GM23338 (cell line): ENCODE measurements around the gene VWDE. TPM values are rescaled to one million over a fixed set of nuclear protein-coding genes. Genes with fewer than 3 reads are reported as not detected.

Experiments
- ATAC-seq: fragments of 200-7000 bp; cut with Tn5 transposase; 3 replicates; pipeline ENCODE4 v1.9.1; 2020
- DNase-seq: peaks from one replicate; pipeline ENCODE4 v3.0.0-alpha.2; 2015; ENCODE audit warnings: low spot score
- H2AFZ ChIP-seq: fragments of 200-600 bp; sonication (generic); 2 replicates; pipeline ENCODE4 v1.8.0; 2016; ENCODE audit warnings: antibody characterized with exemption, mild to moderate bottlenecking, moderate library complexity
- H3F3A ChIP-seq: fragments of 200-600 bp; sonication (generic); replicated peaks from 2 replicates; pipeline ENCODE4 v1.8.0; 2017; ENCODE audit warnings: antibody characterized with exemption, mixed run types, low read depth
- H3K27ac ChIP-seq: fragments of 200-600 bp; sonication (generic); 2 replicates; pipeline ENCODE4 v1.6.1; 2016; ENCODE audit warnings: low read depth
- H3K27me3 ChIP-seq: fragments of 200-600 bp; sonication (generic); 2 replicates; pipeline ENCODE4 v1.8.0; 2016; ENCODE audit warnings: mild to moderate bottlenecking, mixed run types, moderate library complexity; ENCODE audit not compliant: insufficient read depth
- H3K36me3 ChIP-seq: fragments of 200-600 bp; sonication (generic); 2 replicates; pipeline ENCODE4 v1.8.0; 2016; ENCODE audit warnings: mild to moderate bottlenecking; ENCODE audit not compliant: insufficient read depth
- H3K4me1 ChIP-seq: fragments of 200-600 bp; sonication (generic); 2 replicates; pipeline ENCODE4 v1.8.0; 2016; ENCODE audit warnings: mild to moderate bottlenecking, moderate library complexity; ENCODE audit not compliant: insufficient read depth
- H3K4me2 ChIP-seq: fragments of 200-600 bp; sonication (generic); 2 replicates; pipeline ENCODE4 v1.7.1; 2017; ENCODE audit warnings: mixed run types
- H3K4me3 ChIP-seq: fragments of 200-600 bp; sonication (generic); 2 replicates; pipeline ENCODE4 v1.6.1; 2016; ENCODE audit warnings: mixed run types
- H3K79me2 ChIP-seq: fragments of 200-600 bp; sonication (generic); replicated peaks from 2 replicates; pipeline ENCODE4 v1.8.0; 2017; ENCODE audit warnings: mild to moderate bottlenecking; ENCODE audit not compliant: insufficient read depth
- H3K9me2 ChIP-seq: fragments of 200-600 bp; sonication (generic); 2 replicates; pipeline ENCODE4 v1.8.0; 2017; ENCODE audit not compliant: insufficient read depth
- H4K20me1 ChIP-seq: fragments of 200-600 bp; sonication (generic); replicated peaks from 2 replicates; pipeline ENCODE4 v1.8.0; 2017; ENCODE audit warnings: mild to moderate bottlenecking; ENCODE audit not compliant: insufficient read depth
- H3K27ac Mint-ChIP-seq: 2 replicates; pipeline ENCODE4 v1.8.0; 2020; ENCODE audit warnings: inconsistent platforms, mild to moderate bottlenecking, moderate library complexity, mixed read lengths
- H3K27me3 Mint-ChIP-seq: 3 replicates; pipeline ENCODE4 v1.8.0; 2022; ENCODE audit warnings: low read depth, mild to moderate bottlenecking, moderate library complexity, mixed read lengths, inconsistent platforms; ENCODE audit not compliant: insufficient read depth, poor library complexity
- H3K36me3 Mint-ChIP-seq: 3 replicates; pipeline ENCODE4 v1.8.0; 2021; ENCODE audit warnings: low read depth, mild to moderate bottlenecking, inconsistent platforms, moderate library complexity, mixed read lengths
- H3K4me1 Mint-ChIP-seq: 3 replicates; pipeline ENCODE4 v1.8.0; 2020; ENCODE audit warnings: mild to moderate bottlenecking, inconsistent platforms, mixed read lengths
- H3K4me3 Mint-ChIP-seq: 3 replicates; pipeline ENCODE4 v1.8.0; 2021; ENCODE audit warnings: moderate library complexity, mild to moderate bottlenecking, inconsistent platforms, mixed read lengths
- H3K9me3 Mint-ChIP-seq: 3 replicates; pipeline ENCODE4 v1.8.0; 2020; ENCODE audit warnings: moderate library complexity, mild to moderate bottlenecking, inconsistent platforms, mixed read lengths
- CREB1 ChIP-seq: fragments of 250-450 bp; sonication (Bioruptor Pico); IDR thresholded peaks from 2 replicates; pipeline ENCODE4 v1.5.0; 2020; ENCODE audit warnings: low read depth, mild to moderate bottlenecking, moderate library complexity
- CTCF ChIP-seq, 2 experiments: fragments of 200-600 bp in 1 of 2; sonication (generic) in 1 of 2; conservative IDR thresholded peaks; 2 replicates each; pipeline versions ENCODE4 v1.5.1 to v1.6.1; 2016 to 2017; ENCODE audit warnings: antibody characterized with exemption in 2 of 2, low read depth in 2 of 2, mild to moderate bottlenecking in 2 of 2, moderate library complexity in 1 of 2
- ETS1 ChIP-seq: IDR thresholded peaks from 2 replicates; pipeline ENCODE4 v1.6.1; 2016; ENCODE audit warnings: antibody characterized with exemption
- EZH2 ChIP-seq: fragments of 200-600 bp; sonication (generic); IDR thresholded peaks from one replicate; pipeline ENCODE4 v1.8.0; 2017; ENCODE audit warnings: antibody characterized with exemption, mild to moderate bottlenecking, low read depth; ENCODE audit not compliant: unreplicated experiment
- EZH2phosphoT487 ChIP-seq: fragments of 200-600 bp; sonication (generic); IDR thresholded peaks from one replicate; pipeline ENCODE4 v1.8.1; 2018; ENCODE audit warnings: antibody characterized with exemption; ENCODE audit not compliant: unreplicated experiment
- JUNB ChIP-seq: IDR thresholded peaks from one replicate; pipeline ENCODE4 v1.6.1; 2016; ENCODE audit warnings: antibody characterized with exemption; ENCODE audit not compliant: unreplicated experiment
- NANOG ChIP-seq: IDR thresholded peaks from 2 replicates; pipeline ENCODE4 v1.6.1; 2016; ENCODE audit warnings: antibody characterized with exemption, borderline replicate concordance
- POLR2AphosphoS5 ChIP-seq: IDR thresholded peaks from 2 replicates; pipeline ENCODE4 v1.6.1; 2016; ENCODE audit warnings: antibody characterized with exemption, low read depth
- REST ChIP-seq: IDR thresholded peaks from one replicate; pipeline ENCODE4 v1.6.1; 2018; ENCODE audit warnings: antibody characterized with exemption; ENCODE audit not compliant: unreplicated experiment
- STAT1 ChIP-seq: IDR thresholded peaks from one replicate; pipeline ENCODE4 v1.6.1; 2016; ENCODE audit warnings: antibody characterized with exemption; ENCODE audit not compliant: unreplicated experiment
- ZNF114 ChIP-seq: fragments of 250-450 bp; sonication (Bioruptor Pico); IDR thresholded peaks from 2 replicates; pipeline ENCODE4 v1.5.0; 2020; ENCODE audit warnings: mild to moderate bottlenecking, moderate library complexity
- ZNF331 ChIP-seq: fragments of 250-450 bp; sonication (Bioruptor Pico); IDR thresholded peaks from 2 replicates; pipeline ENCODE4 v1.5.0; 2020; ENCODE audit warnings: low read depth, mild to moderate bottlenecking, moderate library complexity
- polyA plus RNA-seq: library from polyadenylated mRNA; unstranded; fragments of >200 nt; fragmentation: Nextera tagmentation; extraction: Ambion mirVana; gene quantifications from 2 replicates; pipeline ENCODE4 v1.2.1, GENCODE V29; 2016
- total RNA-seq: library from RNA; depleted of rRNA; stranded (reverse); fragments of >200 nt; shearing (Covaris generic); gene quantifications from 2 replicates; pipeline ENCODE4 v1.2.3, GENCODE V29; 2014

VWDE gene
- total and polyA plus RNA-seq, 2 experiments from 2014 or later, result 24.6 to 45.5 TPM

GRCh38 chr7:12314199-12314598, 89.5 kb downstream of the VWDE start:
- no peak overlapping the region for H3K4me3 Mint-ChIP-seq
- H3K79me2 ChIP-seq, result no peaks in the 10 kb centered on the region
- peaks cover 6% of the 10 kb centered on the region; the same call in 2 of the 3 replicates for H3K36me3 Mint-ChIP-seq
- no peak for TF ChIP-seq POLR2AphosphoS5
- TF ChIP-seq ETS1, result no peak
- no peak for ATAC-seq
- no peaks in the 10 kb centered on the region for H3K27me3 Mint-ChIP-seq
- no peaks in the 10 kb centered on the region for H3K27me3 ChIP-seq
- H3K27ac Mint-ChIP-seq, result no peak overlapping the region
- H4K20me1 ChIP-seq, result no peaks in the 10 kb centered on the region
- H3K36me3 ChIP-seq, result no peaks in the 10 kb centered on the region
- H3K4me3 ChIP-seq, result no peak overlapping the region
- H3K27ac ChIP-seq, result no peak overlapping the region
- H3F3A ChIP-seq, result no peaks in the 10 kb centered on the region
- no peaks in the 10 kb centered on the region for H3K4me1 ChIP-seq
- DNase-seq, result no peak
- no peak overlapping the region for H2AFZ ChIP-seq
- no peaks in the 10 kb centered on the region for H3K9me2 ChIP-seq
- H3K9me3 Mint-ChIP-seq, result no peaks in the 10 kb centered on the region
- H3K4me1 Mint-ChIP-seq, result no peaks in the 10 kb centered on the region
- no peak overlapping the region for H3K4me2 ChIP-seq

- no peak overlapping the region for H3K4me2 ChIP-seq
- no peaks in the 10 kb centered on the region for H4K20me1 ChIP-seq
- H3K36me3 Mint-ChIP-seq, result peaks cover 13% of the 10 kb centered on the region; the same call in 2 of the 3 replicates
- H3K4me1 Mint-ChIP-seq, result no peaks in the 10 kb centered on the region
- H3K4me1 ChIP-seq, result no peaks in the 10 kb centered on the region
- H3K27ac ChIP-seq, result no peak overlapping the region
- H3K27ac Mint-ChIP-seq, result no peak overlapping the region
- no peaks in the 10 kb centered on the region for H3K36me3 ChIP-seq
- H2AFZ ChIP-seq, result no peak overlapping the region
- no peaks in the 10 kb centered on the region for H3K79me2 ChIP-seq
- no peak overlapping the region for H3K4me3 ChIP-seq
- peaks cover 4% of the 10 kb centered on the region for H3K9me2 ChIP-seq
- no peak overlapping the region for H3K4me3 Mint-ChIP-seq
- no peaks in the 10 kb centered on the region for H3F3A ChIP-seq
- no peak for DNase-seq
- no peaks in the 10 kb centered on the region for H3K27me3 Mint-ChIP-seq
- no peak for ATAC-seq
- no peaks in the 10 kb centered on the region for H3K9me3 Mint-ChIP-seq
- H3K27me3 ChIP-seq, result no peaks in the 10 kb centered on the region
- no peak for TF ChIP-seq NANOG
- no peak for TF ChIP-seq EZH2
- no peak for TF ChIP-seq EZH2phosphoT487
- TF ChIP-seq JUNB, result no peak
- TF ChIP-seq ZNF114 (CRISPR knock-in tag), result no peak
- no peak for TF ChIP-seq STAT1
- TF ChIP-seq ETS1, result no peak
- no peak for TF ChIP-seq CTCF (conservative IDR thresholded peaks at IDR 0.05; ENCODE audit: low read depth in 2 of 2)
- no peak for TF ChIP-seq CREB1 (CRISPR knock-in tag)
- no peak for TF ChIP-seq ZNF331 (CRISPR knock-in tag)
- TF ChIP-seq REST, result no peak
- no peak for TF ChIP-seq POLR2AphosphoS5
Observed at GRCh38 chr7:12305502-12305901, 98.2 kb downstream of the VWDE start.
